NCI-H1092 (cell line): ENCODE results near the gene CLEC7A.

ENCODE experiments used
- DNase-seq: peaks from one replicate; lab custom pipeline; 2025; lab: John Stamatoyannopoulos, UW

Gene CLEC7A

DNA sequence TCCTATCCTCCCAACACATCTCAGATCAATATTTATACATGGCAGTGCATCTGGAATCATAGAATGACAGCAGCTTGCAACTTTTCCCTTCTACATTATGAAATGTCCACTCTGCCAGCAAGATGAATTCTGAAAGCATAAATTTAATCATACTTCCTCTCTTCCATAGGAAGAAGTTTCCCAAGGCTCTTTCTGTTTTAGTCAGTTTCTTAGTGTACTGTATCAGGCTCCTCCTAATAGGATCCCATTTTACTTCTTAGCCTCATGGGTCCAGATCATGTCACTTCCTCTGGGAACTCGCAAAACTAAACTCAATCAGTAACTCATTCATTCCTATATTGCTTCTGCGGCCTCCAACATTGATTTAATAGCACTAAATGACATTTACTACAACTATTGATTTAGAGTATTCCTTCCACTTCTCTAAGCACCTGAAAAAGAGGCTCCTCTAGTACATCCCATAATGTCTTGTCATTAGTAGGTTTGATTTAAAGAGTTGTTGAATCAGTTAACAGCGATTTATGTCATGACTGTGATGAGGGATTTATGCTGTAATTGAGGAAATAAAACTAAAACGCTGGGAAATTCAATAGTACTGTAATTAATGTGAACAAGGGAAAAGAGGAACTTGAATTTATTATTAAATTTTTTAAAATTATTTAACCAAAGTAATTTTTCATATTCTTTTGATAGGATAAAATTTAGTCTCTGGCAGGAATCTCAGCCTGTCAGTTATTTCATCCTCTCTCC is 35.2 kb downstream of the CLEC7A start:
- DNase-seq = no peak

DNA sequence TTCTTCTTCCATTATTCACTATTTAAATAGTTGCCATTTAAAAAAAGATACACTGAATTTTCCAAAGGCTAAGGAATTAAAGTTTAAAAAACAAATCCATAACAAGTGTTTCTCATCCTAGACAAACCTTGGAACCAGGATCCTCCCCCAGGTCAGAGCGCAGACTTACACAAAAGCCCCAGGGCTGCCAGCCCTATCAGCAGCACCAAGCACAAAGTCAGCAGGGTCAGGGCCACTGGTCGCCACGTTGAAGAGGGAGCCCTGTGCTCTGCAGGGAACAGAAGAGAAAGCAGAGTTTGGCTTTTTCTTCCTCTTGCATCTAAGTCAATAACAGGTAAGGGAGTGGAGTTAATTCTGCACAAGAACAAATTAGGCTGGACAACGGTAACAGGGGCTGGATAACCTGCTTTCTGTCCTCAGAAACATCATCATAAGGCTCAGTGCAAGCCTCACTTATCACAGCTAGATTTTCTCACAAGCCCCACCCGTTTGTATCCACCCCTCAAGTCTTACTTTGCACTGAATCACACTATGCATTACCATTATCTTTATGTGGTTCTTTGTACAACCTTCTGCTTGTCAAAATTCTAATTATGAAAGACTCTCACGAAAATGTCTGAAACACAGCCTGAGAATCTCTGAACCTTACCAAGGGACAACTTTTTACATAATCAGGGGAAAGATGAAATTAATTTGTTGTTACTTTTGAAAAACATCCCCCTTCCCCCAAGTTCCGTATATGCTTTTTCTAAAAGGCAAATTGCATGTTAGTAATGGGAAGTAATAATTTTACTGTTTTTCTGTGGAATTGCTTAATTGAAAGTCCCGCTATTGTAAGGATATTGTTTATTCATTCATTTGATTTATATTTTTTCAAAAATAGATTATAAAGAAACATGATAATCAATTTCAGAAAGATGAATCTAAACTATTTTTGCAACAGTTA is 40.8 kb downstream of the CLEC7A start:
- DNase-seq = no peak

DNA sequence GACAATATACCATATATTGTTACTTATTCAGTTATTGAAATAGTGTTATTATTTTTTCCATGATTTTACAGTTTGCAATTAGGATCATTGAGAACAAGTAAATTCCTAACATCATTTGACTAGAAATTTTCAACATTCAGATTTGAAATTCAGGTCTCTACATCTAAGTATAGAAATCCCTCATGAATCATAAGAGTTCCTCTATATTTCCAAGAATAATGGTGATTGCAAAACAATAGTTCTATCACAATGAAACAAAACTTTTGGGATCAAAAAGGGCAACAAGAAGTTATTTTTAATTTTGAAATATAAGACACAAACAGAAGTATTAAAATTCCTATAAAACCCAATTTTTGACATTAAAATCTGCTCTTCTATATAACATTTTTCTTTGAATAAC is 42.0 kb downstream of the CLEC7A start:
- no peak for DNase-seq

DNA sequence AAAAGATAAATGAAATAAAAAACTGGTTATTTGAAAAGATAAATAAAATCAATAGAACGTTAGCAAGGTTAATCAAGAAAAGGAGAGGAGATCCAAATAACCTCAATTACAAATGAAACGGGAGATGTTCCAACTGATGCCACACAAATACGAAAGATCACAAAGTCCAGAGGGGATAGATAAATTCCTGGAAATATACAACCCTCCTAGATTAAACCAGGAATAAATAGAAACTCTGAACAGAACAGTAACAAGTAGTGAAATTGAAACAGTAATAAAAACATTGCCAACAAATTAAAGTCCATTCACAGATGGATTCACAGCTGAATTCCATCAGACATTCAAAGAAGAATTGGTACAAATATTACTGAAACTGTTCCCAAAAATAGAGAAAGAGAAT is 43.6 kb downstream of the CLEC7A start:
- DNase-seq = no peak

DNA sequence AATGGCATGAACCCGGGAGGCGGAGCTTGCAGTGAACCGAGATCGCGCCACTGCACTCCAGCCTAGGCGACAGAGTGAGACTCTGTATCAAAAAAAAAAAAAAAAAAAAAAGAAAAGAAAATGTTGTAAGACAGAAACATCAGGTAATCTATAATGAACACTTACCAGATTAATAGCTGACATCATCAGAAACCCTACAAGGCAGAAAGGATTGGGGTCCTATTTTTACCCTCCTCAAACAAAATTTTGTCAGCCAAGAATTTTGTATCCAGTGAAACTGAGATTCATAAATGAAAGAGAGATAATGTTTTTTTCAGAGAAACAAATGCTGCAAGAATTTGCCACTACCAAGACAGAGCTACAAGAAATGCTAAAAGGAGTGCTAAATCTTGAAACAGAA is 45.3 kb downstream of the CLEC7A start:
- no peak for DNase-seq

DNA sequence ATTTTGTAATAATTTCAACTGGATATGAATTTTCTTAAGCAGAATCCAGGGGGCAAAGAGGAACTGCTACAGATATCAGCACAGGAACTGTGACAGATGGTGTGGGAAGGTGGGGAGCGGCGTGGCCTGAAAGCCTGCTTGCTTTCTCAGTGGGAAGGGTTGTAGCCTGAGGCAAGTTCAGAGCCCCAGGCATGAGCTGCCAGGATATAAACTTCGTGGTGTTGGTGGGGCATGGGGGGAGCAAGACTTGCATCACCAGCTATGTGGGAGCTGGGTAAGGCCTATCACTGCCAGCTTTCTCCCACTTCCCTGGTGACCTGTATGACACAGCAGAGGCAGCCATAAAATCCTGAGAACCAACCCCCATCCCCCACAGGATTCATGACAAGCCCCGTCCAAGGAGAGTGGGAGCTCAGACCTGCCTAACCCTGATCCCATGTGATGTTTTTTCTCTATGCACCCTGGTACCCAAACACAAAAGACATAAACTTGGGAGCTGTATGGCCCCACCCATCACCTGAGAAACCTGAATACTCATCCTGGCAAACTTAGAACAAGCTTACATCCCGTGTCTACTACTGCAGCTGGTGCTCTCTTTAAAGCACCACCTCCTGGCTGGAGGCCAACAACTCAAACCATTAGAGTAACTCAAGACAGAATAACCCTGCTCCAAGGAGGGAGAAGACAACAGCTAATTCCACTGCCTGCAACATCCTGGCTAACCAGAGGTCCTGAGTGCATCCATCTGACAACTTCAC is 47.7 kb downstream of the CLEC7A start:
- DNase-seq = no peak

DNA sequence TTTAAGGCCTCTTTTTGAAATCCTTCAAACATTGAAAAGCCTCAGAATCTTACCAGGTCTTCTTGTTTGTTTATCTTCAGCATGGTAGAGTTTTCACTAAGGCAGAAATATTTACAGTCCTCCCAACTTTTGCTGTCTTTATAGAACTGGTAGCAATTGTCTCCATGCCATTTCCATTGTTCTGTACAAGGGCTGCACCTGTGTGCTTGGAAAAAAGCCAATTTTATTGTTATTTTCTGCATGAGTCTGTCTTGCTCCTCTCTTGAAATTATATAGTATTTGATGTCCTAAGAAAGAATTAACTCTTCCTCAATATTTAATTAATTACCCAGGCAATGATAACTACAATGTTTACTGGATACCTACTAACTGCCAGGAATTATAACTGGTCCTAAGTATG is 54.5 kb downstream of the CLEC7A start:
- no peak for DNase-seq

DNA sequence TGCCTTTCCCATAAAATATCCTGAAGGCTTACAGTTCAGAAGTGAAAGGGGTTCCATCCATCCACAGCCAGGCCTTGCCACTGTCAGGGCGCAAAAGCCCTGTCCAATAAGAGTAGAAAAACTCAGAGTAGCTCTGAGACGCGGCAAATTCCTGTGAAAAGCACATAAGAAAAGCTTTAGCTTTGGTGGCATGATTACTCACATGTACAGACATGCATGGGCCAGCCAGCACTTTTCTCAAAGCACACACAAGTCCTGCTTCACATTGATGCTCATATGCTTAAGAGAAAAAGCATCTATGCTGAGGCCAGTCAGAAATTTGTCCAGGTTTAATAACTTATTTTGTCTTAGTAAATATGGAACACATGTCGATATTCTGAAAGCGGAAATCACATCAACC is 56.7 kb downstream of the CLEC7A start:
- no peak for DNase-seq

DNA sequence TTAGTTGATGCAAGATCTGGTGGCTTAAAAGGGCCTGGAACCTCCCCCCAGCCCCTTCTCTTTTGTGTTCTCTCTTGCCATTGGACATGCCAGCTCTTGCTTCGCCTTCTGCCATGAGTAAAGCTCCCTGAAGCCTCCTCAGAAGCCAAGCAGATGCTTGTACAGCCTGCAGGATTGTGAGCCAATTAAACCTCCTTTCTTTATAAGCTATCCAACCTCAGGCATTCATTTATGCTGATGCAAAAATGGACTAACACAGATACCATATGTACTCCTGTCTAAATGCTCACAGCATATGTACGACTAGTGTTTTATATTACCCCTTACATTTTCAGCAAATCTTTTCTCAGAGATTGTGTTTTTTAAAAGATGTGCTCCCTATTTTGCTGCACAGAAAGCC is 57.9 kb downstream of the CLEC7A start:
- no peak for DNase-seq

DNA sequence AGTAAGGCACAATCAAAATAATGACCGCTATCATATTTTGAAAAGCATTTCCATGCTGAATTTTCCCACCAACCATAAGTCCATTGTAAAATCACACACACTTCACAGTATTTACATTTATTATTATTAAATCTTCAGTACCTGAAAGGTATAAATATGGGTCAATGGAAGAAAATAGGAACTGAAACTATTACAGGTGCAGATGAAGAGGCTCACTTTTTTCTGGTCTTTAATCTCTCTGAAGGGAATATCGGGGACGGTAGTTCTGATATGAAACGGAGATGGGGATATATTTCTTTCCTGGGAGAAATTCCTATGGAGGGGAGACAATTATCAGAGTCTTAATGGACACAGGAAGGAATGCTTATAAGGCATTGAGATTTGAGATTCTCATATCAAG is 59.6 kb downstream of the CLEC7A start:
- no peak for DNase-seq

DNA sequence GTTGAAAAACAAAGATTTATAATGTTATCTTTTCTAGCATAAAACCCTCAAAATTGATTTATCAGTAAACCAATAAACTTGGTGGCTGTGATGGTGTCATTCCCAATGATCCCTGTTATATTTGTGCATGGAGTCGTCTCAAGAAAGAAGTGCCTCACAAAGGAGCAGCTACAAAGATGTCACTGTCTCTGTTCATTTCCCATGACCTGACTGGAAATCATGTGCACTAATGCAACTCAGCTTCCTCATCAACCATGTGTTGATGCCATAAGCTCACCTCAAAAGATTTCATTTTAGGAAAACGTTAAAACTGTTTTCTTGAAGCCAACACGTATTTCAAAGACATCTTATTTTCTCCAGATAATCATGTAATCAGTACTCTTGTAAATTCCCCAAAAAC is 60.0 kb downstream of the CLEC7A start:
- DNase-seq = no peak

DNA sequence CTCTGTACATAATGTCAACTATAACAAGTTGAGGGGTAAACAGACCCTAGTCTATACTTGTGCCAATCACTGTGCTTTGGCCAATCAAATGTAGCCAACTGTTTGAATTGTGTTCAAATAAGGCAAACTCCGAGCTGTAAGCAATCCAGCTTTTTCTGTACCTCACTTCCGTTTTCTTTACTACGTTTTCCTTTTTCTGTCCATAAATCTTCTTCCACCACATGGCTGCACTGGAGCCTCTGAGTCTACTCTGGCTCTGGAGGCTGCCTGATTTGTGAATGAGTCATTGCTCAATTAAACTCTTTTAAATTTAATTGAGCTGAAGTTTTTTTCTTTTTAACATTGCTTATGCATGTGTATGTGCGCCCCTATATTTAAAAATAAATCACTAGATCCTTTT is 60.9 kb downstream of the CLEC7A start:
- DNase-seq = no peak

DNA sequence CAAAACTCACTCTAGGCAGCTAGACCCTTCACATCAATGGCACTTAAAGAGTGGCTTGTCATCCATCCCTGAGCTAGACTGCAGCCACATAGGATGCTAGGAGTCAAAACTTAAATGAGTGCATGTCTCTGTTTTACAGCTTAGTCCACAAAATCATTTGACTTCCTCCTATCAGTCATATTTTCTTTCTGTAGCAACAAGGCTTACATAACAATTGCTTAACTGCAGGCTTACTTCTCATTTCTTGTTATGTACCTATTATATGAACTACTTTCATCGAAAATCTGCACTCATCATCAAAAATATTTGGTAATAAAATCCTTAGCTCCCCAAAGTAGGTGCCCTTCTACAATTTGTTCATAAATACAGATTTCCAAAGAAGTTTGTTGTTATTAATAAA is 61.4 kb downstream of the CLEC7A start:
- no peak for DNase-seq

DNA sequence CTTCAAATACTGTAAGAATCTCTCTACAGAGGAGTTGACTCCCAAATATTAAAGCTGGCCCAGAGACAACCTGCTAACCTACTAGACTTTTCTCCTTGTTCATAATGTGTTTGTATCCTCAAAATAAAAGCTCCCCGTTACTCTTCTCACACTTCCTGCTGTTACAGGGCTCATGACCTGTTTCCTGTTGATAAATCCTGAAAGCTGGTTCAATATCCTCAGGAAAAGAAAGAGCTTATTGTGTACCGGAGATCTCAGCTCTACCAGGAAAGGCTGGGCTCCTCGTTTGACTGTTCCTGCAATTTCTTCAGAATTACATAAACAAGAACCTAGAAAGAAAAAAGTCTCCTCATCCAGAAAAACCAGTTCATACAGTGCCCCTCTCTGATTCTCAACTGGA is 62.1 kb downstream of the CLEC7A start:
- DNase-seq = no peak

DNA sequence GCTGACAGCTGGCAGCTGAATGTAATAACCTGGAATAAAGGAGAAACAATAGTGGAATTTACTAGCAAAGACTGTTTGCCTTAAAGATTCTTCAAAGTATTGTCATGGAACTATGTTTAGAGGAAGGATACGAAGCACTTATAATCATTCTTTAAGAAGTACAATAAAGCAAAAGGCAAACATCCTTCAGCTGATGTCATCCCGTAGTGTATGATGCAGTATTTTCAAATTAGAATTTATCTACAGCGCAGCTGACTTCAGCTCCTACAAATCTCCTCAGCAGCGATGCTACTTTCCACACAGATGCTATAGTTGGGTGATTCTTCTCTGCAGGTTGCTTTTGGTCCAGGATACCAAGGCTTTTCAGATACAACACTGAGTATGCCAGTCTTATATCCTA is 62.7 kb downstream of the CLEC7A start:
- no peak for DNase-seq
